ENCODE data around the gene KIF1A.

- TF ChIP-seq POLR2A (IDR thresholded peaks at IDR 0.05; ENCODE audit: low read depth), result no peak
- TF ChIP-seq CTCF (IDR thresholded peaks at IDR 0.05), result no peak
- TF ChIP-seq POLR2AphosphoS5 (IDR thresholded peaks at IDR 0.05), result no peak
- TF ChIP-seq EP300 (IDR thresholded peaks at IDR 0.05), result no peak
Measured at GRCh38 chr2:240672701-240673190, 147.3 kb downstream of the KIF1A start.
